Stimulated activated CD8-positive, alpha-beta memory T cell treated with anti-CD3 and anti-CD28 coated beads, Interleukin-12 subunit alpha, Interleukin-12 subunit beta, amount 100 ng/mL, for 24 hours (primary cell): ENCODE measurements around the gene MICALL2.
A peak's percentile ranks its signal among the peaks of the same experiment; 100 is the strongest.

Source experiments
- DNase-seq: peaks from one replicate; pipeline ENCODE4 v3.0.0-alpha.2; 2020; ENCODE audit errors: extremely low read depth

The MICALL2 gene

DNA sequence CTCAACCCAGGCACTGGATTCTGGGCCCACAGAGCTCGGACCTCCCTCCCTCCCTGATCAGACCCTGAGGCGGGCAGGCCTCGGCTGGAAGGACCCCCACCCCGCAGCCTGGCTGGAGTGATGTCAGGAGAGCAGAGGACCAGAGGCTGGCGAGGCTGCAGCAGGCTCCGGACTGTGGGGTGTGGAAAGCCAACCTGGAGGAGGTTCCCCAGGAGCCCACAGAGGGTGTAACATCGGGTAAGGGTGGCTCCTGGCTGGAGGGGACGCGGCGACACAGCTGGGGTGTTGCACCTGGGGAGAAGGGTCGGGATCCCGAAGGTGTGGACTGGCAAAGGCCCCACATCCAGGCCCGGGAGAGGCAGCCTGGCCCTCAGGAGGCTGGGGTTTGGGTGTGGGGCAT, 8.9 kb upstream of the MICALL2 start:
- no peak for DNase-seq

DNA sequence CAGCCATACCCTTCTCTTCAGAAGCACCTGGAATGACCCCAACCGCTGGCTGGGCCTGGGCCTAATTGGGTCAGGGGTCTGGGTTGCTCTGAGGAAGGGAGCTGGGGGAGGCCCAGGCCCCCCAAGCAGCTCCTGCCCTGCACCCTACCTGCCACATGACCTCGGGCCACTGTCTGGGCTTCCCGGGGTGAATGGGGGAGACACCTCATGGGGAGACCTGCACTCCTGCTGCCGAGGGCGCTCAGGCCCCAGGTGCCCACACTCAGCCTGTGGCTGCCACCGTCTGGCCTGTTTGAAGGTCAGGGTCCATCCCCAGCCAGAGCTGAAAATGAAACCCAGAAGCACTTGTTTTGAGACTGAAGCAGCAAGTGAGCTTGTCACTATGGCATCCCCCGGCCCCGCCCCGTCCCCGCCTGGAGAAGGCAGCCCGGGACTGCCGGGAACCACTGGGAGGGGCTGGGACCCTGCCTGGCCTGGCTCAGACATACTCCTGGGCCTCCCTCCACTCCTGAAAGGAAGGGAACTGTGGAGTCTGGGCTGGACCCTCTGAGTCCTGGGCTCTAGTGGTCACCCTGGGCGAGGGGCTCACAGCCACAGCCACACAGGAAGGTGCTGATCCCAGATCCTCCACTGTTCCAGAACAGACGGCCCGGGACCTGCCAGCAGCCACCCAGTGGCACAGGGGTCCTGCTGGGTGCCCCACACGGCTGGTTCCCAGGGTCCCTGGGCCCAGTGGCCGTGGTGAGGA, 7.4 kb upstream of the MICALL2 start:
- no peak for DNase-seq

DNA sequence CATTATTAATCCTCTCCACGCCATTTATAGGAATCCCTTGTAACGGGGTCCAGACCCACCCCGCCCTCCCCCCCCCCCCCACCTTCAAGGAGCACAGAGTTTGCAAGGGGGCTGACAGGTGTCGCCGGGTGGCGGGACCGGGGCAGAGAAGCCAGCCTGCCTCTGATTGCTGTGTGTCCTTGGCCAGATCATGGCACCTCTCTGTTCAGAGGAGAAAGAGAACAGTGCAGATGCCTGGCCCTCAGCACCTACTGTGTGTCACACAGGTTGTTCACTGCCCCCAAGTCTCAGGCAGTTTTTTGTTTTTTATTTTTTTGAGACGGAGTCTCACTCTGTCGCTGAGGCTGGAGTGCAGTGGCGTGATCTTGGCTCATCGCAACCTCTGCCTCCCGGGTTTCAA, 5.4 kb upstream of the MICALL2 start:
- no peak for DNase-seq

DNA sequence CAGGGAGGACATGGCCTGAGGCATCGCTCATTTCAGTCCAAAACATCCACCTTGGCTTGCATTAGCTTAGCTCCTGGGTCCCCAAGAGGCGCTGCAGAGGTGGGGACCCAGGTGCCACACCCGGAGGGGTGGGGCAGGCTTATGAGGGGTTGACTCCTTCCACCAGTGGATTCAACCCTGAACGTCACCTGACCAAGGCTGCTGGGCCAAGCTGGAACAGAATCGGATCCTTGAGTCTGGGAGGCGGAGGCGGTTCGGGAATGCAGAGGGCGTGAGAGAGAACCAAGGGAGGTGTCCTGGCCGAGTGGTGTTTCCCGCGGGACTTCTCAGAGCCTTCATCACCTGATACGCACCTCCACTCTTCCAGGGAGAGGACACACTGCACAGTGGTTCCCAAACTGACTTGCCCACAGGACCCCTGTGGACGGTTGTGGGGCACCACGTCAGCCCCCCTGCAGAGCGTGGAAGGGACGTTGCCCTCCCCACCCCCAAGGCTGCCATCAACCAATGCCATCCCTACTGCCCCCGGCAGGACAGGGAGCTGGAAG, 4.5 kb upstream of the MICALL2 start:
- no peak for DNase-seq

DNA sequence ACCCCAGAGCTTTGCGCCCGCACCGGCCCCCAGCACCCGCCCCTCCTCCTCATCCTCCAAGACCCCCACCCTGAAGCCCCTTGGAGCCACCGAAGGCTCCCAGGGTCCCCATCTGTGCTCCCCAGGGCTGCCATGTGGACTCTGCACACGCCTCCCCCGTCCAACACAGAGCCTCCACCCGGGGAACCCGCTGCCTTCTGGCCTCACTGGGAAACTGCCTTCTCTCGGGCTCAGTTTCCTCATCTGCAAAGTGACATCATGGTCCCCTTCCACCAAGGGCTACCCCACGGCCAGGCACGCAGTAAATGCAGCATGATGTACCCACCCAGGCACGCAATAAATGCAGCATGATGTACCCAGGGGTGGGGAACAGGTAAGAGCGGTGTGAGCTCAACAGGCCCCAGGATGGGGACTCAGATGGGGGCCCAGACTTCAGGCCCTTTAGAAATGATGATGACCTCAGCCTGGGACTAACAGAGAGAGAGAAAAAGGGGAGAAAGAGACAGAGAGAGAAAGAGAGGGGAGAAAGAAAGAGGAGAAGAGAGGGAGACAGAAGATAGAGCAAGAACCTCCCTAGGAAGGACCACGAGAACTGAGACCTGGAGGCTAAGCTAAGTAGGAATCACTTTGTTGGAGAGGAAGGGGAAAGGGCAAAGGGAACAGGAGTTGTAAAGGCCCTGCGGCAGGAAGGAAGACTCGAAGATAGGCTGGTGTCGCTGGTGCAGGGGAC, 2.5 kb upstream of the MICALL2 start:
- DNase-seq, result no peak

DNA sequence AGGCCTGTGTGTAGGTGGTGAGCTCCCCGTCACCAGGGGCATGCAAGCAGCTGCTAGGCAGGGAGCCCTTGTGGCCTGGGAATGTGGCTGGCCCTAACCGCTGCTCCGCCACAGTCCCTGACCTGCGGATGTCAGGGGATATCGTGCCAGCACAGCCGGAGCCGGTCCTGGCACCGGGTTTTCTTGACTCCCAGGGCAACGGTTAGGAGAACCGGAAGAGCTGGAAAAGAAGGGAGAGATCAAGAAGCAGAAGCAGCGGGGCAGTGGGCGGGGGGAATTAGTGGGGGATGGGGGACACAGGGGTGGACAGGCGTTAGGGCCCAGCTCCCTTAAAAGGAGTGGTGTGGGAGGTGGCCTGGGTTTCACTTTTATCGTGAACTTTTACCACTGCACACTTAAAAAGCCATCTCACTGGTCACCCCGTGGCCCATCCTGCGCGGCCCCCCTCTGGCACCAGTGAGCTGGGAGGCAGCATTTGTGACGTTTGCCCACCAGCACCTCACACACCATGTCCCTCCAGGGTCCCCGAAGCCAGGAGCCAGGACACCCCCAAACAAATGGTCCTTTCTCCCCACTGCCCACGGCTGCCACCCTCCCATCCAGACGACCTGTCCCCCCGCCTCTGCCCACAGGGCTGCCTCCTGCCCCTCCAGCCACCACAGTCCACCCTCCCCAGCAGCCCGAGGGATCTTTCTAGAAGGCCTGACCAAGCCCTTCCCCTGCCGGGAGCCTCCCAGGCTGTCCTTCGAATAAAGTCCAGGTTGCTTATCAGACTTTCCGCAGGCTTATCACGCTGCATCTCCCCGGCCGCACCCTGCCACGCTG, 1.8 kb upstream of the MICALL2 start:
- no peak for DNase-seq

DNA sequence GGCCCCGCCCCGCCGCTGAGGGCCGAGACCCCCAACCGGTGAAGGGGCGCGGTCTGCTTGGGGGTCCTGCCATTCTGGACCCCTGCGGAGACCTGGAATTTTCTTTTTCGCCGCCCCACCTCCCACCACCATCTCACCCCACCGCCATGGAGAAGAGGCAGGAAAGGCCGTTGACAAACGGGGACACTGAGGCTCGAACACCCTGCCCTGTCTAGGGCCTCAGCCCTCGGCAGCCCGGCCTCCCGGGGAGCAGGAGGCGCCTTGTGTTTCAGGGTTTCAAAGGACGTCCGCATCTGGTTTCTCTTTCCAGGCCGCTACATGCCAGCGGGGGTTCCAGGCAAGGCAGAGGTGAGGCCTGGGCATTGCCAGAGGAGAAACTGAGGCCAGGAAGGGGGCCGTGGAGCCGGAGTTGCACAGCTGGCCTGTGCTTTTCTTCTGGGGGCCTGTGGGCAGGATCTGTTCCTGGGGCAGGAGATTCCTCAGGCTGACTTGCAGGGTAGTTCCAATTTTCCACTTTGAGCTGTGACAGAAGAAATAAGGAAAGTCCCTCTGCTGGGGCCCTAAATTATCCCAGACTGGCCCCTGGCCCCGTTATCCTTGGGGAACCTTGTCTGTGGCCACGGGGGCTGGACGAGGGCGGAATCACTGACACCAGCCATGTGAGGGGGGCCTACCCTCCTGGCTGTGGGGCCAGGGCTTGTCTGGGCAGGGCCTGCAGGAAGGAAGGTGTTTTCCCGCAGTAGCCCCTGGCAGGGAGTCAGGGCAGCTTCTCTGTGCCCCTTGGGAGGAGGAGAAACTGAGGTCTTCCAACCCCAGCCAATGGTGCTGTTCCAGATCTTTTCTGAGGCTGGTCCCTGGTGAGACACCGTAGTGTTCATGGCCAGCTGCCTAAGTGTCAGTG, 900 bp upstream of the MICALL2 start:
- no peak for DNase-seq

DNA sequence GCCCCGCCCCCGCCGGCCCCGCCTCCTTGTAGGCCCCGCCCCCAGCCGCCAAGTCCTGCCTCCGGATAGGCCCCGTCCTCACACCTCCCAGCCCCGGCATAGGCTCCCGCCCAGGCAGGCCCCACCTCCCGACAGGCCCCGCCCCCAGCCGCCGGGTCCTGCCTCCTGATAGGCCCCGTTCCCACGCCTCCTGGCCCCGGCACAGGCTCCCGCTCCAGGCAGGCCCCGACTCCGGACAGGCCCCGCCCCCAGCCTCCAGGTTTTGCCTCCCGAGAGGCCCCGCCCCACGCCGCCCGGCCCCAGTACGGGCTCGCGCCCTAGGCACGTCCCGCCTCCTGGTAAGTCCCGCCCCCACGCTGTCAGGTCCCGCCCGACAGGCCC, 232 bp upstream of the MICALL2 start:
- peak; percentile 95 for DNase-seq

DNA sequence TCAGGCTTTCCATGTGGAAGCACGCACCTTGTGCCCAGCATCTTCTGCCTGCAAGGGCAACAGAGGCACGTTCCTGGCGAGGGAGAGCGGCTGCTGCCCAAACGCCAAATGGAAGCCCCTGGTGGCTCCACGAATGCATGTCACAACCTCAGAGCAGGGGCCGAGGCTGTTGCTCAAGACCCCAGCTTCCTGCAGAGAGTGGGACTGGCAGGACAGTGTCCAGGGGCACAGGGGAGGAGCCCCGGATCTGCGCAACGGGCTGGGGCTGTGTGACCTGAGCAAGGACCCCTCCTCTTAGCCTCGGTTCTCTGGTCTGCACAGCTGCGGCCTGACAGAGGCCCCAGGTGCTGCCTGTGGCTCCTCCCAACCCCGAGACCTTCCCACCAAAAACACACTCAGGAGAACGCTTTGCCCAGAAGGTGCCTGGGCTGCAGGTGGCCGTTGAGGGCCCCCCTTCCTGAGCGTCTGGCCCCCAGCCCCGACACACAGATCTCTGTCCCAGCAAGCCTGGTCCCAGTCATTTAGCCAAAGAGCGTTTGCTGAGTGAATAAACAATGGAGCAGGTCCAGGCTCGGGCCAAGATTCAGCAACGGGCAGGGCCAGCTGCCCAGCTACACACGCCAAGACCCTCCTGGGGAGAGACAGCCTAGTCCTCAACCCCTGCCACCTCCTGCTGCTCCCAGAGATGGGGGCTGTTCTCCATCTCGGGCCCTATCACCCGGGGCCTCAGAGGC, 1.2 kb downstream of the MICALL2 start:
- DNase-seq, result no peak

DNA sequence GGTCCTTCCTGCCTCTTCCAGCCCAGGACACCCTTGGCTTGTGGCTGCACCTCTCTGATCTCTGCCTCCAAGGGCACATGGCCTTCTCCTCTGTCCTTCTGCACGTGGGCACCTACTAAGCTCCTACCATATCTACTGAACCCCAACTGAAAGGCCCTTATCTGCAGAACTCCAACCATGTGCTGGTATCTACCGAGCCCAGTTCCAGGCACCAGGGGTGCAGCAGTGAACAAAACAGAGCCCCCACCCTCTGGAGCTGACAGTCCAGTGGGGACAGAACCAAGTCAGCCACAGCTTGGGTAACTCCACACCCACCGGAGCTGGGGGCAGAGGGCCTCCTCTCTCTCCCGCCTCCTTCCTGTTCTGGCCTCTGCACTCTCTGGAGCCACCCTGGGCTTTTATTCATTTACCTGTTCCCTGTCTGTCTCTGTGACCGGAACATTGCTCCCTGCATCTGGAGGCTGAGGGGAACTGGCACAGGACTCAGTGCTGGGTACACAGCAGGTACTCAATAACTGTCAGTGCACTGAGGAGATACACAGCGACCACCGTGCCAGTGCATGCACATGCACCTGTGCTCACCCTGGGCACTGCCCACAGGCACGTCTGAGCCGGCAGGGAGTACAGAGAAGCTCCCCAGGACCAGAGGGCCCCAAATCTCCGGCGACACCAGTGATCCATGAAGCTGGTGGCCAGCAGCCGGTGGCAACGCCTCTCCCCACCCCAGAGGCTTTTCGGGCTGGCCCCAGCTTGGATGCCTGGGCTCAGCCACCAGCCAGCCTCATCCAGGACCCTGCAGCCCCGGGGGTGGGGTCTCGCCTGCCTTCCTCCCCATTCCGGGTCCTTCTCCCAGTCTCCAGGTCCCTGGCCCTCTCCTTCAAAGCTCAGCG, 2.0 kb downstream of the MICALL2 start:
- no peak for DNase-seq

DNA sequence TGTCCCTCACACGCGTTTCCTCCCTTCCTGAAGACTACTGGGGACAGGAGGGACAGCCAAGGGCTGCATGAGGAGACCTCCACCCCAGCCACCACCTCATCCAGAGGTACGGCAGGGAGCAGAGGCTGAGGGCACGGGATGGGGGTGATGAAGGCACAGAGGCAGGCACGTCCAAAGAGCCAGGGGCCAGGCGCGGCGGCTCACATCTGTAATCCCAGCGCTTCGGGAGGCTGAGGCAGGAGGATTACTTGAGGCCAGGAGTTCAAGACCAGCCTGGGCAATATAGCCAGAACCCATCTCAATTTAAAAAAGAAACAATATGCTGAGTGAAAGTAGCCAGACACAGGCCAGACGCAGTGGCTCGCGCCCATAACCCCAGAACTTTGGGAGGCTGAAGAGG, 3.3 kb downstream of the MICALL2 start:
- DNase-seq, result no peak

DNA sequence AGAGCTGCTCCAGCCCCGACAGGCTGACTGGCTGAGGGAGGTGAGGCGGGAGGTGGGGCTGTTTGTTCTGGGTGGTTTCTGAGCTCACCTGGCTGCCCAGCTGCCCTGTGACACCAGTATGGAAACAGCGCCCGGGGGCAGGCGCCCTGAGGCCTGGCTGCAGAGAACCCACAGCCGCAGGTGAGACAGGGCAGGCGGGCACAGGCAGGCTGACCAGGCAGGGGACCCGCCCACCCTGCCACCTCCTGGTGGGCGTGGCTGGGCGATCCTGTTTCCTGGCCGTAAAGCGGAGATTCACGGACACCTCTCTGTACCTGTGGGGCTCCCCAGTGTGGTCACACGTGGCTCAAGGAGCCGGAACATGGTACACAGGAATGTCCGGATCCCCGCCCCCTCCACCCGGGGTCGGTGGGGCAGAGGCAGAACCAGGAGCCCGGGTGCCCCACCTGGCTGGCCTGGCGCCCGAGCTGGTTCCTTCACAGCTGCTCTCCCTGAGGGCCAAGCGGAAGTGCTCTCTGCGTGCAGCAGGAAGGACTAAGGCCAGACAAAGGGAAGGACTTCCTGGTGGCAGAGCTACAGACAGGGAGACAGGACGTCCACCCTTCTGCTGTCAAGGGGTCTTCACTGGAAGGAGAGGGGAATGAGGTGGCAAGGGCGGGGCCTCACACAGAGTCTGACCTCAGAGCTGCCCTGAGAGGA, 3.9 kb downstream of the MICALL2 start:
- DNase-seq, result no peak

DNA sequence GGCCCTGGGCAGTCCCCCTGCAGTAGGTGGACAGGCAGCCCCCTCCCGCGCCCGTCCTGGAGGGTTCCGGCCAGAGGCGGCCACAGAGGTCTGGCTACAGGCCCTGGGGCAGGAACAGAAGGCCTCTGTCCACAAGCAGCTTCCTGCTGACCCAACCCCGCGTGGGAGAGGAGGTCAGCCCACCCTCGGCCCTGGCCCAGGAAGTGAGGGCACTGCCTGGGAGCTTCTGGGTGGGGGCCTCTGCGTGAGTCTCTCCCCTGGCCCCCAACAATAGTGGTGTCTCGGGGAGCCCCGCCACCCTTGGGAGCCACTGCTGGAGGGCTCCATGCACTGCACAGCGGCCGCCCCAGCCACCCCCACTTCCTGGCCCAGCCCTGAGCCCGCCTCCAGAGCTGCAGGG, 4.7 kb downstream of the MICALL2 start:
- DNase-seq, result no peak

DNA sequence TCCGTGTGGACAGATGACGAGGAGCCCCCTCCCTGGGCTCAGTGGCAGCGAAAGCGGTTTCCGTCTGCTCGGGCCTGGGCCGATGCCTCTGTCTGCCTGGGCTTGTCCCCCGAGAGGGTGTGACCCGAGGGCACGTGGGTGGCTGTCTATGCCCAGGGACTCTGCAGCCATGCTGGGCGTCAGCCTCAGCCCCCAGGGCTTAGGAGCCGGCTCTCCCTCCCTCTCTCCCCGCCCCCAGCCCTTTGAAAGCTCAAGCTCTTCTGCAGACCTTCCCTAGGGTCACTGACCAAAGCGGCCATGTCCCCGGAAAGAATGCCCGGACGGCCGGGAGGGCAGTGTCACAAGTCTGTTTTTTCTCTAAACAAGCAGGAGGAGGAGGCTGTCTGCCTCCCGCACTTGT, 7.1 kb downstream of the MICALL2 start:
- DNase-seq, result no peak

DNA sequence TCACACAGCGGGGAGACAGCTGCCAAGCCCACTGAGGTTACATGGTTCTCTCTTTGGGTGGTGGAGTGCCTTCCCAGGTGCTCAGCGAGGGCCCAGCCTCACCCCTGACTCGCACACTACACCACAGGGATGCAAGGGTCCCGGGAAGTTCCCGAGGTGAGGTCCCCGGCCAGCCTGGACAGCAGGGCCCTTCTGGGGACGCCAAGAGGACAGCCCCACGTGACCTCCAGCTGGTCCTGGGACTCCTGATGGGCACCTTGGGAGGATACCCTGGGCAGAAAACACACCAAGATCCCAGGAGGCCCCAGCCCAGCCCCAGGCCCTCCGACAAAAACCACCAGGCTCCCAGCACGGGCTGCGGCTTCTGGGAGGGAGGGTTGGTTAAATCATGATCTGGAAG, 8.3 kb downstream of the MICALL2 start:
- DNase-seq, result no peak

DNA sequence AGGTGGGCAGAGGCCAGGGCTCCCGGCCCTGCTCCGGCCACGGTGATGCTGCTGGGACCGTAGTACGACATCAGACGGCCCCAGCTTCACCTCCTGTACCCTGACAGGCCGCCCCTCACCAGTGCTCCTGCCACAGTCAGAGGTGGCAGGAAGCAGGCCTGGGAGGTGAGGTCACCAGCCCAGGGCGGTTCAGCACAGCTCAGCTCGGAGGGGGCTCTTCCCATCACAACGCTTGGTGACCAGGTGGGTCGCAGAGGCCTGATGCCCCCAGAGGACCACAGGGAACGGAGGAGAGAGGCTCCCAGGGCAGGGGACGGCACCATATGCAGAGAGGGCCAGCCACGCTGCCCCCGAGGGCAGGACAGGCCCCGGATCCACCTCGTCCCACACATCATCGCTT, 8.8 kb downstream of the MICALL2 start:
- DNase-seq, result no peak

DNA sequence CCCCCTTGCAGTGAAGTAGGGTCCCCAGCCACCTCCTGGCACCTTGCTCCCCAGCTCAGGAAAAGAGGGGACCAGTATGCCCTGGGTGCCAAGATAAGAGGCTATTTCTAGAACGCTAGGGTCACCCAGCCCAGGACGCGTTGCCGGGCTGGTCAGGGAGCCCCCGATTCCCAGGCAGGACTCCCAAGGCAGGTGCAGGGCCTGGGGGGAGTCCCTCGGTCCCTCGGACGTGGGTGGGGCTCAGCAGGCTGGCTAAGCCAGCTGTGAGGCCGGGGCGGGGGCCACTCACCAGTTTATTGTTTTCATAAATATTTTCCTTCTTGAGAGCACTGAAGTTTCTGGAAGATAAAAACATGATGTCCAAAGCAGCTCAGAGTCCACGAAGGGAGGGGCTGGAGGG, 9.3 kb downstream of the MICALL2 start:
- no peak for DNase-seq

DNA sequence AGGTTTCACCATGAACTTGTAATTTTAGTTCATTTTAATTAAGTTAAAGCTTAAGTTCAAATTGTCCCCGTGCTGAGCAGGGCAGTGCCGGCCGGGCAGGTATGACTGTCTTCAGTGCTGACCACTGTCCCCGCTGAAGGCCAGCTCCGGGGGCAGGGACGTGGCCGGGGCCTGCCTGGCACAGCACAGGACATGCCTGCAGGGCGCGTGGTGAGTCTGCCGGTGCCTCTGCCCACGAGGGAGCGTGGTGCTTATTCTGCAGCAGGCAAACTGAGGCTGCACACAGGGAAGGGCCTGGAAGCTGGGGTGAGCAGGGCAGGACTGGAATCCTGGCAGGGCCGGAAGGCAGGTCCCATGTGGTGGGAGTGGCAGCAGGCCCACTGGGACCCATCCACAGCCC, 9.8 kb downstream of the MICALL2 start:
- no peak for DNase-seq

DNA sequence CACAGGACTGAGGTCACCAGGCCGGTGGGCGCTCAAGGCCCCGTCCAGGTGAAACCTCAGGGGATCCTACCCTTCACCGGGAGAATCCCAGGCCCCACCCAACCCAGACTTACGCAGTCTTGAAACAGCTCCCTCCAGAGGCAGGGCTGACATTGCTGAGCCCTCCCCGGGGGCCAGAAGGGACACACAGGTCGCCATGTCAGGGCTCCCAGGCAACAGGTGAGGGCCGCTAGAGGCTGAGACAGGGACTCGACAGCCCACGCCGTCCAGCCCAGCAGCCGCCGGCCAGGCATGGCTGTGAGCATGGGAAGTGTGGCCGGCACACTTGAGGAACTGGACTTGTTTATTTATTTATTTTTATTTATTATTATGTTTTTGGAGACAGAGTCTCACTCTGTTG, 10.3 kb downstream of the MICALL2 start:
- no peak for DNase-seq
